COR-L47 (cell line): ENCODE measurements around the gene RAPGEF5.
"Not testable (repeated sequence)": the region's sequence is repeated elsewhere in the genome, so short reads cannot be mapped to it uniquely, and the experiment has no call there.

ENCODE experiments used
- DNase-seq: peaks from one replicate; lab custom pipeline; 2025; lab: John Stamatoyannopoulos, UW

Gene RAPGEF5

DNA sequence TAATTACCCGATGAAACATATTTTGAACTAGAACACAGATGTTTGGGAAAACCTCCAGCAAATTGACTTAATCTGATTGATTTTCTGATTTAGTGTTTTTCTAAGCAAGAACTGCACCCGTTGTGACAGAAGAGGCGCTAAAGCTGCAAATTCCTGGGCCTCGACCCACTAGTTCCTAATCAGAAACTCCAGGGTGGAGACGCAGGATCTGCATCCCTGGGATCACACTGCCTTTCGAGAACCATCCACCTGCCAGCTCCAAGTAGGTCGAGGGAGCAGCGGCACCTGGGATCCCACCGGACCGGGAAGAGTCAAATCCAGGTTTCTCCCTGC lies 274.4 kb downstream of the RAPGEF5 start:
- no peak for DNase-seq

DNA sequence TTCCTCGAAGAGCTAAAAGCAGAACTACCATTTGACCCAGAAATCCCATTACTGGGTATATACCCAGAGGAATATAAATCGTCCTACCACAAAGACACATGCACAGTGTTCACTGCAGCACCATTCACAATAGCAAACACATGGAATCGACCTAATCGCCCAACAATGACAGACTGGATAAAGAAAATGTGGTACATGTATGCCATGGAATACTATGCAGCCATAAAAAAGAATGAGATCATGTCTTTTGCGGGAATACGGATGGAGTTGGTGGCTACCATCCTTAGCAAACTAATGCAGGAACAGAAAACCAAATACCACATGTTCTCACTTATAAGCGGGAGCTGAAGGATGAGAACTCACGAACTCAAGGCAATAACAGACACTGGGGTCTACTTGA lies 276.7 kb downstream of the RAPGEF5 start:
- not testable (repeated sequence) for DNase-seq

GRCh38 chr7:22078872-22079271 lies 278.1 kb downstream of the RAPGEF5 start:
- DNase-seq, result not testable (repeated sequence)

- DNase-seq, result no peak
Measured at GRCh38 chr7:22075561-22075960, 281.4 kb downstream of the RAPGEF5 start.

DNA sequence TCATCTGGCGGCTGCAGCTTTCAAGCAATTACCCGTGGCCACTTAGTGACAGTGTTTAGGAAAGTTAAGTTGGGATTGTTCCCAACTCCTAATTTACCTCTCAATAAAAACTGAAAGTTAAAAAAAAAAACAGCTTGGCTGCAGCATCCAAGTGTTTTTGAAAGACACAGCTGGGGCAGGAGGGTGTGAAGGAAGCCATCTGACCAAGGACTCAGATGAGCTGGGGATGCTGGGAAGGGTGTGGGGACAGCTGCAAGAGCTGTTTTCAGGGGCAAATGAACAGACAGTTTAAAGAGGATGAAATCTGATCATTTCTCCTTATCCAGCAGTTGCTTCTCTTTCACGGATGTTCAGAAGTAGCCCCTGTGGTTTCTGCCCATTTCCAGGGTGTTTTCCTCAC lies 282.1 kb downstream of the RAPGEF5 start:
- DNase-seq, result no peak
